NB4 (cell line): Measurements from ENCODE around the gene MEST.

Source experiments
- DNase-seq: peaks from one replicate; pipeline ENCODE4 v3.0.0; 2010; ENCODE audit warnings: low read depth
- H3K4me3 ChIP-seq: one replicate; pipeline ENCODE4 v1.5.1; 2011; ENCODE audit warnings: mild to moderate bottlenecking, low read depth, low read length, moderate library complexity
- MYC ChIP-seq: IDR thresholded peaks from 2 replicates; pipeline ENCODE4 v1.6.1; 2011; ENCODE audit warnings: low read depth, low read length
- POLR2A ChIP-seq: IDR thresholded peaks from 2 replicates; pipeline ENCODE4 v1.6.1; 2011; ENCODE audit warnings: mild to moderate bottlenecking; ENCODE audit not compliant: insufficient read length; ENCODE audit errors: extremely low read depth
- TF ChIP-seq, protein P1 (sequence below): IDR thresholded peaks from one replicate; pipeline ENCODE4 v1.5.1; 2012; ENCODE audit warnings: low read depth, low read length
- TF ChIP-seq, protein P2 (sequence below): IDR thresholded peaks from 2 replicates; pipeline ENCODE4 v1.6.1; 2011; ENCODE audit warnings: low read depth, low read length

The MEST gene

GRCh38 chr7:130553398-130554029 lies 61.6 kb downstream of the MEST start:
- TF ChIP-seq MYC, result no peak
- TF ChIP-seq POLR2A, result no peak
- TF ChIP-seq, protein P1, sequence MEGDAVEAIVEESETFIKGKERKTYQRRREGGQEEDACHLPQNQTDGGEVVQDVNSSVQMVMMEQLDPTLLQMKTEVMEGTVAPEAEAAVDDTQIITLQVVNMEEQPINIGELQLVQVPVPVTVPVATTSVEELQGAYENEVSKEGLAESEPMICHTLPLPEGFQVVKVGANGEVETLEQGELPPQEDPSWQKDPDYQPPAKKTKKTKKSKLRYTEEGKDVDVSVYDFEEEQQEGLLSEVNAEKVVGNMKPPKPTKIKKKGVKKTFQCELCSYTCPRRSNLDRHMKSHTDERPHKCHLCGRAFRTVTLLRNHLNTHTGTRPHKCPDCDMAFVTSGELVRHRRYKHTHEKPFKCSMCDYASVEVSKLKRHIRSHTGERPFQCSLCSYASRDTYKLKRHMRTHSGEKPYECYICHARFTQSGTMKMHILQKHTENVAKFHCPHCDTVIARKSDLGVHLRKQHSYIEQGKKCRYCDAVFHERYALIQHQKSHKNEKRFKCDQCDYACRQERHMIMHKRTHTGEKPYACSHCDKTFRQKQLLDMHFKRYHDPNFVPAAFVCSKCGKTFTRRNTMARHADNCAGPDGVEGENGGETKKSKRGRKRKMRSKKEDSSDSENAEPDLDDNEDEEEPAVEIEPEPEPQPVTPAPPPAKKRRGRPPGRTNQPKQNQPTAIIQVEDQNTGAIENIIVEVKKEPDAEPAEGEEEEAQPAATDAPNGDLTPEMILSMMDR, result no peak
- TF ChIP-seq, protein P2, sequence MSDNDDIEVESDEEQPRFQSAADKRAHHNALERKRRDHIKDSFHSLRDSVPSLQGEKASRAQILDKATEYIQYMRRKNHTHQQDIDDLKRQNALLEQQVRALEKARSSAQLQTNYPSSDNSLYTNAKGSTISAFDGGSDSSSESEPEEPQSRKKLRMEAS, result no peak
- no peak overlapping the region for H3K4me3 ChIP-seq
- no peak for DNase-seq

DNA sequence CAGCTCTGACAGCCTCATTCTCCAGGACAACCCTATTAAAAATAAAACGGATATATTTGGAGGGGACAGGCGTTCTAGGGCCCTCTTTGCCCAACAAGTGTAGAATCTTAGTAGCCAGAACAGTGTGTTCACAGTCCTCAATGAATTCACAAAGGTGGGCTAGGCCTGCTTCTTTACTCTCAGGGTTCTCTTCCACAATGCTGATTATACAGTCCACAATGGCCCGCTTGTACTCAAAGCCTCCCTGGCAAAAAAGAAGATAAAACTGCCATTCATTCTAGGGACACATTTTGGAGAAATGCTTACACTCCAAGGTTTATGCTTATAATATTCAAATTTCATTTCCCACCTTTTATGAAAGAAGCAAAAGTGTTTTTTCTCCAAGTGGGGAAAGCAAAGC lies 62.6 kb downstream of the MEST start:
- no peak overlapping the region for H3K4me3 ChIP-seq
- no peak for DNase-seq
- TF ChIP-seq MYC (no peak), POLR2A (no peak)
- TF ChIP-seq, protein P1, result no peak
- TF ChIP-seq, protein P2, result no peak
